ENCODE data around the gene AUTS2.

AUTS2 gene

GRCh38 chr7:69800495-69800894, 202.2 kb downstream of the AUTS2 start:
- no peak for DNase-seq

- DNase-seq = no peak
Observed at GRCh38 chr7:69801729-69802682, 203.7 kb downstream of the AUTS2 start.

GRCh38 chr7:69803699-69804516, 205.6 kb downstream of the AUTS2 start:
- no peak for DNase-seq

- no peak for DNase-seq
Observed at GRCh38 chr7:69804962-69805361, 206.7 kb downstream of the AUTS2 start.

- DNase-seq = no peak
Observed at GRCh38 chr7:69808391-69808790, 210.1 kb downstream of the AUTS2 start.

- DNase-seq = no peak
Observed at GRCh38 chr7:69811476-69812308, 213.4 kb downstream of the AUTS2 start.

GRCh38 chr7:69812756-69813155, 214.5 kb downstream of the AUTS2 start:
- no peak for DNase-seq

GRCh38 chr7:69813637-69814240, 215.5 kb downstream of the AUTS2 start:
- no peak for DNase-seq

GRCh38 chr7:69814421-69814962, 216.2 kb downstream of the AUTS2 start:
- no peak for DNase-seq

- no peak for DNase-seq
Observed at GRCh38 chr7:69816501-69816900, 218.2 kb downstream of the AUTS2 start.

GRCh38 chr7:69817121-69817520, 218.8 kb downstream of the AUTS2 start:
- no peak for DNase-seq

- DNase-seq = no peak
Observed at GRCh38 chr7:69817841-69818635, 219.8 kb downstream of the AUTS2 start.

GRCh38 chr7:69818636-69819332, 220.5 kb downstream of the AUTS2 start:
- DNase-seq = no peak

GRCh38 chr7:69819333-69819705, 221.0 kb downstream of the AUTS2 start:
- no peak for DNase-seq

- no peak for DNase-seq
Observed at GRCh38 chr7:69820479-69821192, 222.4 kb downstream of the AUTS2 start.

GRCh38 chr7:69822386-69822785, 224.1 kb downstream of the AUTS2 start:
- no peak for DNase-seq

- DNase-seq = no peak
Observed at GRCh38 chr7:69823151-69823744, 225.0 kb downstream of the AUTS2 start.

GRCh38 chr7:69825113-69825972, 227.1 kb downstream of the AUTS2 start:
- DNase-seq = no peak

- no peak for DNase-seq
Observed at GRCh38 chr7:69826283-69826682, 228.0 kb downstream of the AUTS2 start.
